DND-41 (cell line): Measurements from ENCODE around the gene AATK.

Experiments
- ATAC-seq: fragments of 200-7000 bp; cut with Tn5 transposase; 3 replicates; pipeline ENCODE4 v1.9.1; 2021; ENCODE audit warnings: low read depth; ENCODE audit not compliant: insufficient read depth
- DNase-seq: peaks from one replicate; pipeline ENCODE4 v3.0.0-alpha.2; 2020
- H2AFZ ChIP-seq: 2 replicates; pipeline ENCODE4 v1.6.0; 2012; ENCODE audit warnings: low read depth, low read length
- H3K27ac ChIP-seq: 2 replicates; pipeline ENCODE4 v1.5.1; 2012; ENCODE audit warnings: low read length, inconsistent platforms
- H3K27me3 ChIP-seq: fragments of 200-600 bp; sonication (generic); 2 replicates; pipeline ENCODE4 v1.6.0; 2012; ENCODE audit warnings: low read length, mild to moderate bottlenecking, inconsistent platforms; ENCODE audit not compliant: insufficient read depth, poor library complexity
- H3K36me3 ChIP-seq: 2 replicates; pipeline ENCODE4 v1.5.1; 2012; ENCODE audit warnings: low read length, inconsistent platforms; ENCODE audit not compliant: insufficient read depth
- H3K4me1 ChIP-seq: 2 replicates; pipeline ENCODE4 v1.5.1; 2012; ENCODE audit warnings: mild to moderate bottlenecking, low read length; ENCODE audit not compliant: insufficient read depth
- H3K4me2 ChIP-seq: 2 replicates; pipeline ENCODE4 v1.6.0; 2012; ENCODE audit warnings: mild to moderate bottlenecking, moderate library complexity, low read length, inconsistent platforms; ENCODE audit not compliant: insufficient read depth
- H3K4me3 ChIP-seq, 2 experiments: fragments of 200-600 bp in 1 of 2; shearing (Covaris generic) in 1 of 2; 2 replicates each; pipeline ENCODE4 v1.5.1; 2012 to 2016; ENCODE audit warnings: inconsistent platforms in 2 of 2, low read length in 2 of 2, mild to moderate bottlenecking in 2 of 2, low read depth in 1 of 2, moderate library complexity in 1 of 2
- H3K79me2 ChIP-seq: 2 replicates; pipeline ENCODE4 v1.6.0; 2012; ENCODE audit warnings: low read length, inconsistent platforms; ENCODE audit not compliant: insufficient read depth
- H3K9ac ChIP-seq: 2 replicates; pipeline ENCODE4 v1.6.0; 2012; ENCODE audit warnings: low read depth, mild to moderate bottlenecking, inconsistent platforms, low read length, moderate library complexity
- H3K9me3 ChIP-seq: 2 replicates; pipeline ENCODE4 v1.5.1; 2012; ENCODE audit warnings: low read length, moderate library complexity, mild to moderate bottlenecking, inconsistent platforms; ENCODE audit not compliant: insufficient read depth, severe bottlenecking
- H4K20me1 ChIP-seq: 2 replicates; pipeline ENCODE4 v1.6.0; 2012; ENCODE audit warnings: low read length; ENCODE audit not compliant: insufficient read depth
- CTCF ChIP-seq: IDR thresholded peaks from 2 replicates; pipeline ENCODE4 v1.5.1; 2012; ENCODE audit warnings: borderline replicate concordance, low read length, moderate library complexity, mild to moderate bottlenecking; ENCODE audit not compliant: poor library complexity, severe bottlenecking; ENCODE audit errors: extremely low read depth
- EZH2 ChIP-seq: IDR thresholded peaks from 3 replicates; pipeline ENCODE4 v1.6.1; 2012; ENCODE audit warnings: borderline replicate concordance, low read depth, mild to moderate bottlenecking, moderate library complexity, low read length, inconsistent platforms; ENCODE audit not compliant: severe bottlenecking

AATK gene

GRCh38 chr17:81143717-81144422 is 22.2 kb downstream of the AATK start:
- Histone ChIP-seq H4K20me1 (no peaks in the 10 kb centered on the region; the same call in 1 of the 2 replicates), H3K9me3 (no peaks in the 10 kb centered on the region), H2AFZ (no peak overlapping the region), H3K4me3 (no peak overlapping the region), H3K27ac (no peak overlapping the region), H3K27me3 (no peaks in the 10 kb centered on the region), H3K36me3 (no peaks in the 10 kb centered on the region), H3K4me1 (no peaks in the 10 kb centered on the region), H3K4me2 (no peak overlapping the region), H3K79me2 (no peaks in the 10 kb centered on the region), H3K9ac (no peak overlapping the region)
- TF ChIP-seq EZH2 (no peak), CTCF (no peak)
- ATAC-seq (no peak), DNase-seq (no peak)

GRCh38 chr17:81143200-81143527 is 22.9 kb downstream of the AATK start:
- TF ChIP-seq CTCF (no peak), EZH2 (no peak)
- Histone ChIP-seq H4K20me1 (no peaks in the 10 kb centered on the region; the same call in 1 of the 2 replicates), H3K4me2 (no peak overlapping the region), H3K79me2 (no peaks in the 10 kb centered on the region), H3K9ac (no peak overlapping the region), H3K4me3 (no peak overlapping the region), H3K4me1 (no peaks in the 10 kb centered on the region), H2AFZ (no peak overlapping the region), H3K9me3 (no peaks in the 10 kb centered on the region), H3K27me3 (no peaks in the 10 kb centered on the region), H3K36me3 (no peaks in the 10 kb centered on the region), H3K27ac (no peak overlapping the region)
- ATAC-seq (no peak), DNase-seq (no peak)

GRCh38 chr17:81142301-81143199 is 23.5 kb downstream of the AATK start:
- no peak overlapping the region for H3K27ac ChIP-seq
- H3K4me2 ChIP-seq = no peak overlapping the region
- no peaks in the 10 kb centered on the region for H3K27me3 ChIP-seq
- ATAC-seq (peak; percentile 96), DNase-seq (peak; percentile 72)
- H4K20me1 ChIP-seq = no peaks in the 10 kb centered on the region; the same call in 1 of the 2 replicates
- H3K9ac ChIP-seq = no peak overlapping the region
- peaks cover 3% of the 10 kb centered on the region for H3K9me3 ChIP-seq
- no peaks in the 10 kb centered on the region for H3K79me2 ChIP-seq
- H3K4me1 ChIP-seq = no peaks in the 10 kb centered on the region
- H3K36me3 ChIP-seq = no peaks in the 10 kb centered on the region
- no peak overlapping the region for H3K4me3 ChIP-seq
- no peak overlapping the region for H2AFZ ChIP-seq
- no peak for TF ChIP-seq EZH2
- TF ChIP-seq CTCF = peak; percentile 84
